Bronchial epithelial cell (primary cell): ENCODE measurements around the gene SLC44A3. TPM values are rescaled to one million over a fixed set of nuclear protein-coding genes. Genes with fewer than 3 reads are reported as not detected.

Experiments used
- DNase-seq: peaks from one replicate; pipeline ENCODE4 v3.0.0-alpha.2; 2010; ENCODE audit warnings: low read depth
- FAIRE-seq: peaks from 2 replicates; lab custom pipeline; 2011; peaks lifted over from hg19 to GRCh38; lab: Jason Lieb, UNC
- H3K27me3 ChIP-seq: 2 replicates; pipeline ENCODE4 v1.5.1; 2011; ENCODE audit warnings: low read length; ENCODE audit not compliant: control insufficient read depth, insufficient read depth
- H3K36me3 ChIP-seq: 2 replicates; pipeline ENCODE4 v1.5.1; 2011; ENCODE audit warnings: low read length; ENCODE audit not compliant: control insufficient read depth, insufficient read depth
- H3K4me3 ChIP-seq: 2 replicates; pipeline ENCODE4 v1.5.1; 2011; ENCODE audit warnings: mild to moderate bottlenecking, low read depth, low read length, control low read depth
- total RNA-seq: library from RNA; depleted of rRNA; stranded (reverse); fragments of >200 nt; gene quantifications from 2 replicates; pipeline ENCODE4 v1.2.1, GENCODE V29; 2014
- TF ChIP-seq, protein P1 (sequence below): IDR thresholded peaks from 2 replicates; pipeline ENCODE4 v1.5.1; 2011; ENCODE audit warnings: mild to moderate bottlenecking, moderate library complexity, low read length, control low read depth, inconsistent platforms; ENCODE audit not compliant: insufficient read depth, severe bottlenecking

Gene SLC44A3
- total RNA-seq, 1 donor from 2014 or later, result 2.4 TPM

DNA sequence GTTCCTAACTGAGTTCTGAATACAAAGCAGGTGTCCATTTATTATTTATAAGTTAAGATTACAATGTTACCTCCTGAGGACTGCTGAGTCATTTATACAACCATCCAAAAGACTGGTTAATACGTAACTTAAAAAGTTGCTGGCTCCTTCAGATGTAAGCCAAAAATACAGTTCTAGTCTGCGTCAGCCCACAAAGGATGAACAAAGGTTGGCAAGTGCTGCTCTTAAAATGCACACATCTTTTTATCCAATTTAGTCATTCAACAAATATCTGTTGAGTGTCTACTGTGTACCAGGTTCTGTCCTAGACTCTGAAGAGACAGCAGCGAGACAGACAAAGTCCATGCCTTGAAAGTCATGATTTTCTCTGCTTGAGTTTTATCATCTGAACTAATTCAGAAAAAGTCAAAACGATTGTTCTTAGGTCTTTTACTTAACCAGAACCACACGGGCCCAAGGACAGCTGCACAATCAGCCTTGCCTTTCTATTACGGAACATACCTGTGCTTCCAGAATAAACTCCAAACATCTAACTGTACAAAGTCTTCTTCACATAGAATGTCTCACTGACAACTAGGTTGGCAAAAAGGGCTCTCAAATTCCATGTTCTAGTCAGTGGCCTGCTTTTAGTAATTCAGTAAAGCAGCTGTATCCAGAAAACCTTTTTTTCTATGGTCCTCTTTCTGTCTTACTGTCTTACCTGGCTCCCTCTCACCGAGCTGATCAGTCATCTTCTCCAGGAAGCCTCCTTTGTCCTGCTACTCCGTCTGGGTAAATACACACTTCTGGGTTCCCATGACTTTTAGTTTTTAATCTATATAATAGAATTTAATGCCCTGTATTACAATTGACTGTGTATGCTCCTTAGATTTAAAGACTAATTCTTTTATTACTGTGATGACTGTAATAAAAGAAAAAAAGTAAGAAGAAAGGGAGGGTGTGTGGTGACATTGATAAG is 122.3 kb downstream of the SLC44A3 start:
- Histone ChIP-seq H3K4me3 (no peak overlapping the region), H3K27me3 (no peaks in the 10 kb centered on the region), H3K36me3 (no peaks in the 10 kb centered on the region)
- DNase-seq (no peak), FAIRE-seq (no peak)
- TF ChIP-seq, protein P1, sequence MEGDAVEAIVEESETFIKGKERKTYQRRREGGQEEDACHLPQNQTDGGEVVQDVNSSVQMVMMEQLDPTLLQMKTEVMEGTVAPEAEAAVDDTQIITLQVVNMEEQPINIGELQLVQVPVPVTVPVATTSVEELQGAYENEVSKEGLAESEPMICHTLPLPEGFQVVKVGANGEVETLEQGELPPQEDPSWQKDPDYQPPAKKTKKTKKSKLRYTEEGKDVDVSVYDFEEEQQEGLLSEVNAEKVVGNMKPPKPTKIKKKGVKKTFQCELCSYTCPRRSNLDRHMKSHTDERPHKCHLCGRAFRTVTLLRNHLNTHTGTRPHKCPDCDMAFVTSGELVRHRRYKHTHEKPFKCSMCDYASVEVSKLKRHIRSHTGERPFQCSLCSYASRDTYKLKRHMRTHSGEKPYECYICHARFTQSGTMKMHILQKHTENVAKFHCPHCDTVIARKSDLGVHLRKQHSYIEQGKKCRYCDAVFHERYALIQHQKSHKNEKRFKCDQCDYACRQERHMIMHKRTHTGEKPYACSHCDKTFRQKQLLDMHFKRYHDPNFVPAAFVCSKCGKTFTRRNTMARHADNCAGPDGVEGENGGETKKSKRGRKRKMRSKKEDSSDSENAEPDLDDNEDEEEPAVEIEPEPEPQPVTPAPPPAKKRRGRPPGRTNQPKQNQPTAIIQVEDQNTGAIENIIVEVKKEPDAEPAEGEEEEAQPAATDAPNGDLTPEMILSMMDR, result no peak

Other genes starting within 250 kb of the SLC44A3 start
- 33.4 and 55.4 TPM in 2 replicates for gene CNN3, start 106.8 kb downstream of the SLC44A3 start, total RNA-seq